Anterior cingulate cortex (tissue), 58 donors: Measurements from ENCODE around the gene EHMT2.
A peak's percentile ranks its signal among the peaks of the same experiment; 100 is the strongest.
"Not testable (repeated sequence)": the region's sequence is repeated elsewhere in the genome, so short reads cannot be mapped to it uniquely, and the experiment has no call there.

Experiments
- DNase-seq, 58 donors: peaks; one replicate each; lab custom pipeline; 2025; lab: John Stamatoyannopoulos, UW

The EHMT2 gene

GRCh38 chr6:31915756-31916155 lies 18.3 kb upstream of the EHMT2 start:
- DNase-seq, result no peak

DNA sequence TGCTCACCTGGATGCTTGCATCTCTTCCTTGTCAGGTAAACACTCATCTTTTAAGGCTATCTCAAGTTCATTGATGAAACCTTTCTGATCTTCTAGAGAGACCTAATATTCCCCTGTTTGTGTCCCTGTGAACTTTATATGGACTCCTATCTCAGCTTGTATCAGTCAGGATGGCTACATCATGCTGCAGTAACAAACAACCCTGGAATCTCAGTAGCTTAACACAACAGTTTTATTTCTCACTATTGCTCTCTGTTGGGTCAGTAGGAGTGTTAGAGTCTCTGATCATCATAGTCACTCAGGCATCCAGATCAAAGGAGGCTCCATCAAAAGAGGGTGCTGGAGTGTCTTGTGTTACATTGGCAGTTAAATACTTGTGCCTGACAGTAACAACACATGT lies 17.9 kb upstream of the EHMT2 start:
- DNase-seq, result no peak

- DNase-seq, result no peak
Observed at GRCh38 chr6:31911826-31912585, 14.5 kb upstream of the EHMT2 start.

DNA sequence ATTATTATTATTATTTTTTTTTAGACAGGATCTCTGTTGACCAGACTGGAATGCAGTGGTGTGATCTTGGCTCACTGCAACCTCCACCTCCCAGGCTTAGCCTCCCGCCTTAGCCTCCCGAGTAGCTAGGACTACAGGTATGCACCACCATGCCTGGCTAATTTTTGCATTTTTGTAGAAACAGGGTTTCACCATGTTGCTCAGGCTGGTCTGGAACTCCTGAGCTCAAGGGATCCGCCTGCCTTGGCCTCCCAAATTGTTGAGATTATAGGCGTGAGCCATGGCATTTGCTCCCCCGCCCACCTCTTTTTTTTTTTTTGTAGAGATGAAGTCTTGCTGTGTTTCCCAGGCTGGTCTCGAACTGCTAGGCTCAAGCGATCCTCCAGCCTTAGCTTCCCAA lies 11.8 kb upstream of the EHMT2 start:
- not testable (repeated sequence) for DNase-seq

DNA sequence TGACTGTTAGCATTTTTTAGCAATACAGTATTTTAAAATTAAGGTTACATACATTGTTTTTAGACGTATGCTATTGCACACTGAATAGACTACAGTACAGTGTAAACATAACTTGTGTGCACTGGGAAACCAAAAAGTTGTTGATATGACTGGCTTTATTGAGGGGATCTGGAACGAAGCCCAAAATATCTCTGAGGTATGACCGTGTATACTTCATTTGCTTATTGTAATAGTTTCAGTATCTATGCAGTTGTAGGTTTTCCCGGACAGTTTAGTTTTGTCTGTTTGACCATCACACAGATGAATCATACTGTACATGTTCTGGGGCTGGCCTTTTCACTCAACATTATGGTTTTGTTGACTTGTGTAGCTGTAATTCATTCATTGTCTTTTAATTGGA lies 11.3 kb upstream of the EHMT2 start:
- no peak for DNase-seq

DNA sequence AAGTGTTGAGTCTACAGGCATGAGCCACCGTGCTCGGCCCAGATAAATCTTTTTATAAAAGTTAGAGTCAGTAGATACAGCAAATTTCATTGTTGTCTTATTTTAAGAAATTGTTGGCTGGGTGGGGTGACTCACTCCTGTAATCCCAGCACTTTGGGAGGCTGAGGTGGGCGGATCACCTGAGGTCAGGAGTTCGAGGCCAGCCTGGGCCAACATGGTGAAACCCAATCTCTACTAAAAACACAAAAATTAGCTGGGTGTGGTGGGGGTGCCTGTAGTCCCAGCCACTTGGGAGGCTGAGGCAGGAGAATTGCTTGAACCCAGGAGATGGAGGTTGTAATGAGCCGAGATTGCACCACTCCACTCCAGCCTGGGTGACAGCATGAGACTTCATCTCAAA lies 10.8 kb upstream of the EHMT2 start:
- not testable (repeated sequence) for DNase-seq

- DNase-seq, result no peak
Observed at GRCh38 chr6:31907158-31907813, 9.8 kb upstream of the EHMT2 start.

DNA sequence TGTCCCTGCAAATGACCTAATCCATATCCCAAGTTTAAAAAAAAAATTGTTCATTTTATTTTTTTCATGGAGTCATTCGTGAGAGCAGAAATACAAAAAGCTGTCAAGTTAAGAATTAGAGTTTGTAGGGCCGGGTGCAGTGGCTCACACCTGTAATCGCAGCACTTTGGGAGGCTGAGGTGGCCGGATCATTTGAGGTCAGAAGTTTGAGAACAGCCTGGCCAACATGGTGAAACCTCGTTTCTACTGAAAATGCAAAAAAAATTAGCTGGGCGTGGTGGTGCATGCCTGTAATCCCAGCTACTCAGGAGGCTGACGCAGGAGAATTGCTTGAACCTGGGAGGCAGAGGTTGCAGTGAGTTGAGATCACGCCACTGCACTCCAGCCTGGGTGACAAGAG lies 9.2 kb upstream of the EHMT2 start:
- DNase-seq, result not testable (repeated sequence)

- DNase-seq, result no peak
Observed at GRCh38 chr6:31906122-31906521, 8.6 kb upstream of the EHMT2 start.

GRCh38 chr6:31905041-31905440 lies 7.5 kb upstream of the EHMT2 start:
- no peak for DNase-seq

GRCh38 chr6:31903957-31904356 lies 6.5 kb upstream of the EHMT2 start:
- no peak for DNase-seq

DNA sequence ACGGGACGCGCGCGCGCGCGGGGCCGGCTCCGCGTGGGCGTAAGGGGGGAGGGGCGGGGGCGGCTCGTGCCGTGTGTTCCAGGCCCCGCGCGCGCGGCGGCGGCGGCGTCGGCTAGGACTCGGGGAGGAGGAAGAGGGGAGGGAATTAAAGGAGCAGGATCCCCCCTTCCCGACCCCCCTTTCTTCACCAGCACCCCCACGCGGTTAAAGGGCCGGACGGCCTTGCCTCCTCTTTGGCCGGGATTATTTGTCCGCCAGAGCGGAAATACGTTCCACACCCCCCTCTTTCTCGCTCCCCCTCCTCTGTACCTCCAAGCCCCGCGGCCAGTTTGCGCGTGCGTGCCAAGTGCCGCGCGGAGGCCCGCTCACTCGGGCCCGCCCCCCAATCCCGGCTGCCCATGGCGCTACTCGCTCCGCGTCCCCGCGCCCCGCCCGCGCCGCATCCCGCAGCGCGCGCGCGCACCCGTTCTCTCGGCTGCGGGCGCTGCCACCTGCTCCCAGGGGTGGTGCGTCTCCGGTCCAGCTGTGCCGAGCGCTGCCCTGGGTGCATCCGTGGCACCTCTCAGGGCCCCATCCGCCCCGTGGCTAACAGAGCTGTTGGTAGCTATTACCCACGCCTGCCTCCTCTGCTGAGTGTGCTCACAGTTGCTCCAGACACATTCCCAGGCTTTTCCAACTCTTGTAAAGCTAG lies 4.6 kb upstream of the EHMT2 start, which contains the start of gene ZBTB12:
ZBTB12 (minus strand) TSS at position 134 of the 691 bp plus-strand sequence. CDS start 781 bp downstream, outside the sequence.
- DNase-seq, result peak; percentile 56 to 97 (median 94)

- DNase-seq, result peak in 41 of 58 donors; percentile 11 to 81 (median 69)
Observed at GRCh38 chr6:31901415-31901952, 4.0 kb upstream of the EHMT2 start.

- peak in 18 of 58 donors; percentile 12 to 60 (median 49) for DNase-seq
Observed at GRCh38 chr6:31900917-31901414, 3.5 kb upstream of the EHMT2 start.

DNA sequence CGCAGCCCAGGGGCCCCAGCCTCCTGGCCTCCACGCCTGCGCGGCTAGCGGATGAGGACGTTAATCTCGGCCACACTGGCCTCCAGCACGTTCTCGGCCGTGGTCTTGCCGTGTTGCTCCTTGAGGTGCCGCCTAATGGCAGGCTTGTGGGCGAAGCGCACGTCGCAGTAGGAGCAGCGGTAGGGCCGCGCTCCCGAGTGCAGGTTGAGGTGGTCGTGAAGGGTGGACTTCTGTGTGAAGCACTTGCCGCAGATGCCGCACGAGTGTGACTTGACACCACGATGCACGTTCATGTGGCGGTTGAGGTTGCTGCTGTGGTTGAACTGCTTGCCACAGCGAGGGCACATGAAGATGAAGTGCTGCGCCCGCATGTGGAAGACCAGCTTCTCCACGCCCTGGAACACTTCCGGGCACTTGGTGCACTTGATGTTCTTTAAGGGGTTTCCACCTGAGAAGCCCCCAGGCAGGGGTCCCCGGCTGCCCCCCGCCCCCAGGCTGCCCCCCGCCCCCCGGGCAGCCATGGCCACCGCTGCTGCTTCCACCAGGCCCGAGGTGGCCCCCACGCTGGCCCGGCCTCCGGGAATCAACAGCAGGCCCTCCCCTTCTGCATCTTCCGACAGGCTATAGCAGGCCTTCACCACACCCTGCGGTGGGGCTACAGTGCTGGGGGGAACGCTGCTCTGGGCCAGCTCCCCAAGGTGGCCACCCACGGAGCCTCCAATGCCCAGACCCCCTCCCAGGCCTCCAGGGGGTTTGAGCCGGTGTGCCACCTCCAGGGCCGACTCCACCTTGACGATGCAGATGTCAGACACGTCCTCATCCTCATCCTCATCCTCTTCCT lies 2.6 kb upstream of the EHMT2 start:
- no peak for DNase-seq

- DNase-seq, result no peak
Observed at GRCh38 chr6:31899215-31899614, 1.7 kb upstream of the EHMT2 start.

DNA sequence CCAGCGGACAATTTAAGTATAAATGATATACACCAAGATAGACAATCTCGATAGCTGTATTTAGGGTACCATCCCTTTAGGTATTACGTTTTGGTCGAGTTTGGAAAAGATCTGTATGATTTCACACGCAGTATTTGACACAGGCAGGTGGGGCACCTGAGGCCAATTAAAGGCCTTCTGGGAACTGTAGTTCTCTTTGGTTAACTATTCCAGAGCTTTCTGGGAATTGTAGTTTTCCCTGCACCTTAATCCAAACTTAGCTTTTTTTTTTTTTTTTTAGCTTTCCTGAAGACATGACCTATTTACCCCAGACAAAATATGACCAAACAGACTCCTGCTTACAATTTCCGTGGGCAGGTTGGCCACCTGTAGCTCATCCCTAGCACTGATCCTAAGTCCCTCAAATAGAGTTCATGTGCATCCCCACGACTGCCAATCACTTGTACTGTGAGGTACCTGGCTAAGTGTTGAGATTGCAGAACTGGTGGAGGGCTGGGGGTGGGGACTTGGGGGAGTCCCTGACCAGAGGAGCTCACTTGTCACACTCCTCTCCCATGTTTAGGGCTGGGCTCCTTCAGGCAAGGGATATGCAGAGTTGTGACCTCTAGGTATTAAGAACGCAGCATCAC lies 999 bp upstream of the EHMT2 start:
- peak in 17 of 58 donors; percentile 7 to 50 (median 31) for DNase-seq

GRCh38 chr6:31896856-31897611 lies 464 bp downstream of the EHMT2 start:
- DNase-seq, result peak in 4 of 58 donors; percentile 35 to 46 (median 42)

GRCh38 chr6:31896493-31896855 lies 1.0 kb downstream of the EHMT2 start:
- DNase-seq, result no peak
